ENCODE measurements around the gene DNAH11. TPM values are rescaled to one million over a fixed set of nuclear protein-coding genes. Genes with fewer than 3 reads are reported as not detected.

The DNAH11 gene
- total and polyA plus RNA-seq, 2 of the 8 experiments (the other 6 are each of a cell fraction or from before 2014, with no cell fraction given), result 1.8 to 4.9 TPM

- Histone ChIP-seq H3K4me3 (ENCODE audit: extremely low read depth in 1 of 4, insufficient read depth in 2 of 4, low read depth in 3 of 4, low read length in 4 of 4) (no peak overlapping the region), H3K79me1 (ENCODE audit: low read depth, low read length) (no peaks in the 10 kb centered on the region), H3K18ac (ENCODE audit: extremely low read depth, low read length) (no peak overlapping the region), H3K23me2 (ENCODE audit: low read depth, low read length) (no peaks in the 10 kb centered on the region), H2BK5ac (ENCODE audit: low read depth, low read length) (no peak overlapping the region), H3K27ac (ENCODE audit: low read depth, low read length) (no peak overlapping the region), H3K14ac (ENCODE audit: insufficient read length) (no peak overlapping the region), H2BK20ac (ENCODE audit: low read length) (no peak overlapping the region), H4K5ac (ENCODE audit: insufficient read length, low read depth, low read length) (no peak overlapping the region), H3K4me1 (replicated peaks in 1 of 4; ENCODE audit: control insufficient read depth in 3 of 4, insufficient read depth in 4 of 4, low read length in 3 of 4) (peaks cover 0 to 3% (median 1%) of the 10 kb centered on the region in 4 experiments; a peak in 3 of 7 replicates), H3K4ac (replicated peaks; ENCODE audit: insufficient read length, low read depth, low read length) (no peak overlapping the region), H3K9ac (replicated peaks in 1 of 4; ENCODE audit: extremely low read depth in 1 of 4, low read depth in 3 of 4, low read length in 3 of 4) (no peak overlapping the region), H3K36me3 (ENCODE audit: control insufficient read depth in 2 of 4, insufficient read depth in 4 of 4, low read length in 3 of 4) (no peaks in the 10 kb centered on the region; a peak in 1 of 8 replicates), H2AFZ (ENCODE audit: low read length) (no peak overlapping the region), H2BK120ac (replicated peaks; ENCODE audit: low read depth, low read length) (no peak overlapping the region), H2BK15ac (ENCODE audit: low read length) (no peak overlapping the region), H3K56ac (replicated peaks; ENCODE audit: insufficient read length, low read depth, low read length) (no peak overlapping the region), H3K27me3 (replicated peaks in 1 of 4; ENCODE audit: control insufficient read depth in 3 of 4, extremely low read depth in 1 of 4, insufficient read depth in 3 of 4, low read length in 3 of 4) (no peaks in the 10 kb centered on the region), H2AK5ac (ENCODE audit: low read depth, low read length) (no peak overlapping the region), H4K91ac (replicated peaks; ENCODE audit: insufficient read length, low read length) (no peak overlapping the region), H3K23ac (ENCODE audit: insufficient read length) (no peak overlapping the region), H4K8ac (ENCODE audit: extremely low read depth, insufficient read depth, low read length) (no peak overlapping the region), H3K4me2 (ENCODE audit: insufficient read depth in 1 of 2, low read depth in 2 of 2, low read length in 2 of 2) (no peak overlapping the region), H4K20me1 (replicated peaks in 1 of 2; ENCODE audit: control insufficient read depth in 1 of 2, insufficient read depth in 2 of 2, low read length in 2 of 2) (no peaks in the 10 kb centered on the region), H3K9me3 (ENCODE audit: insufficient read depth in 2 of 2, low read depth in 1 of 2, low read length in 1 of 2) (no peaks in the 10 kb centered on the region), H2BK12ac (ENCODE audit: low read depth, low read length) (no peak overlapping the region), H3K79me2 (ENCODE audit: control insufficient read depth in 1 of 2, insufficient read depth in 2 of 2, low read length in 2 of 2) (no peaks in the 10 kb centered on the region)
- FAIRE-seq (no peak), DNase-seq (ENCODE audit: low read depth in 1 of 2, low spot score in 2 of 2) (no peak)
- ChIA-PET CTCF (ENCODE audit: partially characterized antibody) (no interaction called here), POLR2A (ENCODE audit: partially characterized antibody) (no interaction called here)
- TF ChIP-seq ATF3 (IDR thresholded peaks at IDR 0.05; ENCODE audit: insufficient read depth, low read depth, low read length), result no peak
- 76% methylated on average over 2 of the region's 2 CpGs; no CpG with 5 or more reads in 1 of the 2 experiments for WGBS, 2 experiments (ENCODE audit: extremely low coverage in 1 of 2, insufficient coverage in 1 of 2, insufficient read length in 1 of 2, insufficient replicate concordance in 2 of 2, low coverage in 1 of 2, low lambda C conversion rate in 2 of 2, missing lambda C conversion rate in 1 of 2)
Measured at GRCh38 chr7:21640105-21640504, 97.3 kb downstream of the DNAH11 start.
